Thyroid gland (tissue), 4 donors: ENCODE data around the gene GUCY1B1. TPM values are rescaled to one million over a fixed set of nuclear protein-coding genes. Genes with fewer than 3 reads are reported as not detected.

Experiments
- DNase-seq, 2 donors: peaks; one replicate each; pipeline ENCODE4 v3.0.0-alpha.2; 2019
- H3K27ac ChIP-seq, 3 donors: fragments of 200-600 bp; sonication (generic); 1 replicate in 2 of 3; 2 replicates in 1 of 3; pipeline ENCODE4 v1.5.1; 2016 to 2019; ENCODE audit warnings: mild to moderate bottlenecking in 1 of 3, moderate library complexity in 1 of 3
- H3K27me3 ChIP-seq: fragments of 200-600 bp; sonication (generic); one replicate; pipeline ENCODE4 v1.5.1; 2019
- H3K36me3 ChIP-seq, 2 donors: fragments of 200-600 bp; sonication (generic); one replicate each; pipeline ENCODE4 v1.5.1; 2016 to 2019
- H3K4me1 ChIP-seq, 2 donors: fragments of 200-600 bp; sonication (generic); one replicate each; pipeline ENCODE4 v1.5.1; 2017 to 2019
- H3K4me3 ChIP-seq, 3 donors: fragments of 200-600 bp; sonication (generic); replicated peaks in 1 of 3; 1 replicate in 2 of 3; 2 replicates in 1 of 3; pipeline ENCODE4 v1.5.1; 2016; ENCODE audit warnings: mild to moderate bottlenecking in 1 of 3
- H3K9me3 ChIP-seq: fragments of 200-600 bp; sonication (generic); one replicate; pipeline ENCODE4 v1.5.1; 2017
- CTCF ChIP-seq, 6 experiments: fragments of 200-600 bp in 3 of 6; fragments of 450-650 bp in 3 of 6; sonication (generic) in 3 of 6; IDR thresholded peaks; one replicate each; pipeline ENCODE4 v1.5.1; 2016 to 2019; ENCODE audit warnings: antibody characterized with exemption in 6 of 6, mild to moderate bottlenecking in 2 of 6, inconsistent platforms in 1 of 6, moderate library complexity in 1 of 6
- POLR2A ChIP-seq, 2 donors: fragments of 450-650 bp; IDR thresholded peaks; one replicate each; pipeline ENCODE4 v1.6.1; 2017; ENCODE audit warnings: antibody characterized with exemption in 2 of 2, mild to moderate bottlenecking in 2 of 2, moderate library complexity in 1 of 2
- WGBS, 2 donors: methylation state at CpG; one replicate each; pipeline ENCODE4 v1.1.5; 2017; 5-methylcytosine and 5-hydroxymethylcytosine counted together
- intact Hi-C: fragments of 100-400 bp; cut with DNase I; formaldehyde crosslinking; loops from one replicate; pipeline ENCODE4 v1.15.1; 2023
- total RNA-seq, 4 donors: library from RNA; depleted of rRNA; stranded (reverse); fragments of >200 nt; gene quantifications; one replicate each; pipeline ENCODE4 v1.2.3, GENCODE V29; 2016

The GUCY1B1 gene
- total RNA-seq, 4 donors from 2014 or later: 5.0 to 11.3 (median 7.3) TPM

GRCh38 chr4:155766622-155767021 lies 7.8 kb downstream of the GUCY1B1 start:
- Histone ChIP-seq H3K27me3 (no peaks in the 10 kb centered on the region), H3K9me3 (no peaks in the 10 kb centered on the region), H3K4me1 (peaks cover 0 to 9% of the 10 kb centered on the region in 2 donors), H3K4me3 (no peak overlapping the region), H3K27ac (no peak overlapping the region), H3K36me3 (no peaks in the 10 kb centered on the region)
- no peak for DNase-seq
- 85 to 96% methylated on average over 2 of the region's 2 CpGs for WGBS, 2 donors
- intact Hi-C loops: no loop called here
- TF ChIP-seq POLR2A (IDR thresholded peaks at IDR 0.05) (no peak), CTCF (IDR thresholded peaks at IDR 0.05) (no peak)

GRCh38 chr4:155768370-155768769 lies 9.5 kb downstream of the GUCY1B1 start:
- no peak overlapping the region for H3K27ac ChIP-seq
- H3K4me1 ChIP-seq: no peaks in the 10 kb centered on the region
- no peaks in the 10 kb centered on the region for H3K27me3 ChIP-seq

GRCh38 chr4:155769090-155769489 lies 10.3 kb downstream of the GUCY1B1 start:
- no peak for DNase-seq
- TF ChIP-seq CTCF (IDR thresholded peaks at IDR 0.05): no peak
- TF ChIP-seq POLR2A (IDR thresholded peaks at IDR 0.05): no peak
- Histone ChIP-seq H3K27ac (no peak overlapping the region), H3K27me3 (no peaks in the 10 kb centered on the region), H3K4me1 (no peaks in the 10 kb centered on the region), H3K9me3 (no peaks in the 10 kb centered on the region), H3K4me3 (no peak overlapping the region), H3K36me3 (no peaks in the 10 kb centered on the region)
- intact Hi-C loops: no loop called here
- WGBS, 2 donors: 78 to 82% methylated on average over 2 of the region's 2 CpGs

More at GRCh38 chr4:155768370-155768769, 9.5 kb downstream of the GUCY1B1 start:
- no peak for DNase-seq
- no peaks in the 10 kb centered on the region for H3K9me3 ChIP-seq
- intact Hi-C loops: no loop called here
- no peaks in the 10 kb centered on the region for H3K36me3 ChIP-seq
- no peak overlapping the region for H3K4me3 ChIP-seq
- TF ChIP-seq POLR2A (IDR thresholded peaks at IDR 0.05) (no peak), CTCF (IDR thresholded peaks at IDR 0.05) (no peak)

GRCh38 chr4:155772459-155773195 lies 13.8 kb downstream of the GUCY1B1 start:
- no peaks in the 10 kb centered on the region for H3K36me3 ChIP-seq
- no peak overlapping the region for H3K27ac ChIP-seq
- 73 to 82% methylated on average over 8 of the region's 8 CpGs for WGBS, 2 donors
- no peak for TF ChIP-seq POLR2A (IDR thresholded peaks at IDR 0.05)
- no peak for DNase-seq
- no peaks in the 10 kb centered on the region for H3K27me3 ChIP-seq
- intact Hi-C loops: no loop called here
- H3K9me3 ChIP-seq: no peaks in the 10 kb centered on the region
- H3K4me1 ChIP-seq: peaks cover 0 to 2% of the 10 kb centered on the region in 2 donors
- H3K4me3 ChIP-seq: no peak overlapping the region

GRCh38 chr4:155773196-155773800 lies 14.5 kb downstream of the GUCY1B1 start:
- no peak for DNase-seq
- Histone ChIP-seq H3K9me3 (no peaks in the 10 kb centered on the region), H3K27ac (no peak overlapping the region), H3K36me3 (no peaks in the 10 kb centered on the region), H3K27me3 (no peaks in the 10 kb centered on the region), H3K4me1 (peaks cover 0 to 9% of the 10 kb centered on the region in 2 donors), H3K4me3 (no peak overlapping the region)
- WGBS, 2 donors: 93 to 94% methylated on average over 4 of the region's 4 CpGs
- no peak for TF ChIP-seq CTCF (IDR thresholded peaks at IDR 0.05)
- TF ChIP-seq POLR2A (IDR thresholded peaks at IDR 0.05): no peak
- intact Hi-C loops: no loop called here
